HG03354 (cell line): ENCODE results near the gene SHANK2.
"Not testable (repeated sequence)": the region's sequence is repeated elsewhere in the genome, so short reads cannot be mapped to it uniquely, and the experiment has no call there.

Experiments used
- ATAC-seq: cut with Tn5 transposase; IDR thresholded peaks from one replicate; pipeline ENCODE4 v1.9.1; 2021; ENCODE audit warnings: mild to moderate bottlenecking; ENCODE audit not compliant: unreplicated experiment, poor library complexity, severe bottlenecking

The SHANK2 gene

DNA sequence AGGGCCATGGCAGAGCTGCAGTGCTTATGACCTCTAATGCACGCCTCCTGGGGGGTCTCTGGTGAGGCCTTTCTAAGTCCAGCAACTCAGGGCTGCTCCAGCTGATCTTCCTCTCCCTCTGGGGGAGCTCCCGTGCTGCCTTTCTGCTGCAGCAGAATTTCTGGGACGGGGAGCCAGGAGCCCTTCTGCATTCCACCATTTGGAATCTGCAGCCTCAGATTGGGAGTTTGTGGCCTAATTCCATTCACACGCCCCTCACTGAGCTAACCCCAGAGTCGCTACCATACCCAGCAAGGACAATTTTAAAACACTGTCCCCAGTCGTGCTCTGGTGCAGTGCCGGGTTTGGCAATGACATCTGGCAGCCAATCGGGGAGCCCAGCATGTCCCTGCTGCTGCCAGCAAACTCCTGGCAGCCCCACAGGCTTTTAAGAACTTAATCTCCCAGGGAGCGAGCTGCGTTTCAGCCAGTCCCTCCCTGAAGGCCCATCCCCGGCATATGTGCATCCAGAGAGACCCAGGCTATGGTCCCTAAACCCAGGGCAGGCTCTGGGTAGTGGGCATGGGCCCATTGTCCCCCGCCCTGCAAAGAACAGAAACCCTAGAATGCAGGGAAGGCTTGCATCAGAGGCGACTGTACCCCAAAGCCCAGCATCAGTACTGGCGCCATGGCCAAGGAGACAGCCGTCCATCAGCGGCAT lies 4.7 kb downstream of the SHANK2 start:
- ATAC-seq, result no peak

DNA sequence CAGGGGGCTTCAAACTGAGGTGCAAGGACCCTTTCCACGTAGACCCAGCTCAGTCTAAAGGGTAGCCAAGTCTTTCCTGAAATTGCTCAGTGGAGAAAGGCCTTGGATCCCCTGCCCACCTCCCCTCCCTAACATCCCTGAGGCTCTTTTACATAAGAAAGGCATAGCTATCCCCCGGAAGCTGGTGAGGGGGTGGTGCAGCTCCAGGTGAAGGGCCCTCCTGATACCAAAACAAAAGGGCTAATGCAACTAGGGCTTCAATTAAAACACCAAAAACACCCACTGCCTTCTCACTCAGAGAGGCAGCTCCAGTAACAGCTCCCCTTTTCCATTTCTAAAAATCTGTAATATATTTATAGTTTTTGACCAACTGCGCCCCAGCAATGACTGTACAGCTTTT lies 5.8 kb downstream of the SHANK2 start:
- no peak for ATAC-seq

DNA sequence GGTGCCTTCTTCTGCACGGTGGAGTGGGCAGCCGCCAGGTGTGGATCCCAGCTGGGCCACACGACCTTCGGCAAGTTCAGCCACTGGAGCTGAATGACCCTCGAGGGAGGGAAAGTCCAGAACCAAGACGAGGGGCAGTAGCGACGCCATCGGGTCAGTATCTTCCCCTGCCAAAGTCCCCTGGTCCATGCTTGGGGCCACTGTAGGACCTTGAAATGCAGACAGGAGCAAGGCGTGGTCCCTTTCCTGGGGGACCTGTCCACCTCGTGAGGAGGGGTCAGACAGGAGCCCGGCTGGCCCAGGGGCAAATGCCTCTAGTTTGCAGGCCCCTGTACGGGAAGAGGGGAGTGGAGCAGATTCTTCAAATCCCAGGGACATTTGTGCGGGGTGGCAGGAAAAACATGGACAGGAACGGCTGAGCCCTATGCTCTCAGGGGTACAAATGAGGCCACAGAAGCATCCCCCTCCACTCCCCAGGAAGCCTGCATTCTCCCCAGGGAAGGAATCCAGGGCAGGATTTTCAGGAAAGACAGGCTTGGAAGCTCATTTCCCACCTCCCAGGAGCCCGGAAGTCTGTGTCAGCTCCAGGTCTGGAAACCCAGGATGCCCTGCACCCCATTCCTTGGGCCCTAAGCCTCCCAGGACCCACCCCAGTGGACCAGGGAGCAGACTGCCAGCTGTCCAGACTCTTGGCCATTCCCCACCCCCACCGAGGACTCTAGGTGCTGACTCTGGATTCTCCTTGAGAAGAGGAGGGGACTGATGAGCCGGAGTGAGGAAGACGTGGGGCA lies 6.6 kb downstream of the SHANK2 start:
- no peak for ATAC-seq

DNA sequence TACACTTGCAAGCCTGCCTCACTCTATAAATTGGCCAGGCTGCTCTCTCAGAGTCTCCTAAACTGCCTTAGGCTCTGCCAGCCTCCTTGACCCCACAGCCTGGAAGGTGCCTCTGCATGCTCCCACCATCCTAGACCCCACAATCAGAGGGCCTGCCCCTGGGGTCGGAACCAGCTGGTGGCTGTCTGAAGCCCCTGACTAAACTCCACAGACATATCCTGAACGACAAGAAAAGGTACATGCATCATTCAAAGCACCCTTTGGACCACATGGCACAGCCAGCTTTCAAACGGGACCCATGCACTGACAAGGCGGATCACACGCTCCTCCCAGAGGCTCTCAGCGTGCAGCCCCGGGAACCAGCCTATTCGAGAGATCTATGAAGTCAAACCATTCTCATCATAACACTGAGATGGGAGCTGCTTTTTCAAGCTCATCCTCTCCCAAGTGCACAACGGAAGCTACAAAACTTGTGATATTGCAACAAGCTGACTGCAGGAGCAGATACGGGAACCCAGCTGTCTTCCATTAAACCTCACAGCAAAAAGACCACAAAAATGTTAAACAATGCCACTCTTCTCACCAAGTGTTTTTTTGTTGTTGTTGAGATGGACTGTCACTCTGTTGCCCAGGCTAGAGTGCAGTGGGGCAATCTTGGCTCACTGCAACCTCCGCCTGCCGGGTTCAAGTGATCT lies 8.1 kb downstream of the SHANK2 start:
- ATAC-seq, result no peak

DNA sequence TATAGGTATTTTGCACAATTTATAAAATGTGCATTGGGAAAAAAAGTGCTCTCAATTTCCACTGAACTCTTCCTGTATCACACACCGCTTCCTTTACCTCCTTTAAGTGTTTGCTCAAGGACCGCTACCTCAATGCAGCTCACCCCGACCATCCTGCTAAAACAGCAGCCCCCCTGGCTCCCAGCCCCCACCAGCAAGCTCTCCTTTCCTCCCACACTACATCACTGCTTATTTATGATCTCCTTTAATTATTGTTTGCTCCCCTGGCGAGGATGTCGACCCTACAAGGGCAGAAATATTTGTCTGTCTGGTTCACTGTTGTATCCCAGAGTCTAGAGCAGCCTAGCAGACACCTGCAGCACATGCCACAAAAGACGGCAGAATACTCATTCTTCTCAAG lies 10.0 kb downstream of the SHANK2 start:
- no peak for ATAC-seq

DNA sequence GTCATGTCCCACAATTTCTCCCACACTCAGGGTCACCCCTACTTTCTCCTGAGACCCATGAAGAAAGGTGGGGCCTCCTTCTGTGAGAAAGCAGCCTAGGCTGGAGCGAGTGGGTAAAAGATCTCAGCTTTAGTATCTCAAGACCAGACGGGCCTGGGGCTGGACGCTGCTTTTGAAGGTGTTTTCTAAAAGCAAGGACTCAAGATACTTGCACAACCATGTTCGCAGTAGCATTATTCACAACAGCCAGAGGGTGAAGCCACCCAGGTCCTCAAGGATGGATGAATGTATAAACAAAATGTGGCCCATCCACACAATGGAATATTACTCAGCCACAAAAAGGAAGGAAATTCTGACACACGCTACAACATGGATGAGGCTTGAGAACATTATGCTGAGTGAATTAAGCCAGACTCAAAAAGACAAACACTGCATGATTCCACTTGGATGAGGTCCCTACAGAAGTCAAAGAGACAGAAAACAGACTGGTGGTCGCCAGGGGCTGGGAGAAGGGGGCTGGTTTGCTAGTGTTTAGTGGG lies 10.6 kb downstream of the SHANK2 start:
- no peak for ATAC-seq

DNA sequence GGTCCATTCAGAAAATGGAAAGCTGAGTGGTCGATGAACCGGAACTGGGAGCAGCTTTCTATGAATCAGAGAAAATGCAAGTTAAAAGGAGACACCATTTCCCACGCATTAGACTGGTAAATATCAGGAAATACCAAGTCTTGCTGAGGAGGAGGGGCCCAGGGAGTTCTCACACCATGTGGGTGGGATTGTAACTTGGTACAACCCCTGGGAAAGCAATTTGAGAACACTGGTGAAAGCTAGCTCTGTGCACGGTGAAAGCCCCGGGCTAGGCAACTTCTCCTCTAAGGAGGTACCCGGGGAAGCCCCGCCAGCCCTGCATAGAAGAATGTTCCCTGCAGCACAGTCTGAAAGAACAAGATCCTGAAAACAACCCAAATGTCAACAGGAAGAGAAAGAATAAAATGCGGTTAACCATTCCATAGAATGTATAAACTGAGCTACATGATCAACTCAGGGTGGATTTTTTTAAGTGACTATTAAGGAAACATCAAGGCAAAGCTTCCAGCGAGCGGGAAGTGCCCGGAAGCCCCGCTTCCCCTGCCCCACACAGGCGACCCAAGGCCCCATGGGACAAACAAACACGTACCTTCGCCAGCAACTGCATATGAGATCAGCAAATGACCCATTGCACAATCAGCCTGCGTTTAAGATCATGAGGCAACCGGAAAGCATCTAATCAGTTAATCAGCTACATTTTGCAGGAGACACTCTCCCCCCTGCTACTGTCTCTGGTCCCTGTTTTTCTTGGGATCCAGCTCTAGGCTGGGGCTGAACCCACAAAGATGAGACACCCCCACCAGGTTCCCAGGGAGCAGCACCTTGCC lies 11.3 kb downstream of the SHANK2 start:
- ATAC-seq, result peak; percentile 48

DNA sequence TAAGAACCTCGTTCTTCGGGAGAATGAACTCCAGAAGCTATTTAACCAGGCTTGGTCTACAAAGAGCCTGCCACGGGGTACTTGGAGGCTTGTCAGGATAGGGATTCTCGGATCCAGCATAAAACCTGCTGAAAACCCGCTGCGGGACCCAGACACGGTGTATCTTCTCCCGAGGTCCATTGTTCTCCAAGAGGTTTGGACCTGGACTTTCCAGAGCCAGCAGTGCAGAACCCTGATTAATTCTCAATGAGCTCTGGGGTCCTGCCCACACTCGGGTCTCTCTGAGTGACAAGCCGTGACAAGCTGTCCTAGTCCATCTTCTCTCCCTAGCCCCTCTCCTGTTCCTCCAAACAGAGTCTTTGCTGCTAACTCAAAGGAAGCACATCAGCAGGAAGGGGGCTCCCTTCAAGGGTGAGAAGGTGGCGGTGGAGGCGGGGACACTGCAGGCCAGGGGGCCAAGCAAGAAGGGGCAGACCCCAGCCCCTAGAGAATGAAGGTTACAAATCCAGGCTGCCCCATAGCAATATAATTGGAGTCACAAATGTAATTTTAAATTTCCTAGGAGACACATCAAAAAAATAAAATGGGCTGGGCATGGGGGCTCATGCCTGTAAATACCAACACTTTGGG lies 12.2 kb downstream of the SHANK2 start:
- no peak for ATAC-seq

DNA sequence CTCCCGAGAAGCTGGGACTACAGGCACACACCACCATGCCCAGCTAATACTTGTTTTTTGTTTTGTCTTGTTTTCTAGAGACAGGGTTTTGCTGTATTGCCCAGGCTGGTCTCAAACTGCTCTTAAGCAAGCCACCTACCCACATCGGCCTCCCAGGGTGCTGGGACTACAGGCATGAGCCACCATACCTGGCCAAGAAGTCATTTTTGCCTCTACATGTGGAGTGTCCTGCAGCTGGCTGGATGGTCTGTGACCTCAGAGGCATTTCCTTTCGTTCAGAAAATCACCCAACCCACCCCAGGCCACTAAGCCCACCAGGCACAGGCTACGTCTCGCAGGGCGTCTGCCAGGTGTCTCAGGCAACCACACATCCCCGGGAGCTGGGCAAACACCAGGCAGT lies 12.8 kb downstream of the SHANK2 start:
- ATAC-seq, result no peak

DNA sequence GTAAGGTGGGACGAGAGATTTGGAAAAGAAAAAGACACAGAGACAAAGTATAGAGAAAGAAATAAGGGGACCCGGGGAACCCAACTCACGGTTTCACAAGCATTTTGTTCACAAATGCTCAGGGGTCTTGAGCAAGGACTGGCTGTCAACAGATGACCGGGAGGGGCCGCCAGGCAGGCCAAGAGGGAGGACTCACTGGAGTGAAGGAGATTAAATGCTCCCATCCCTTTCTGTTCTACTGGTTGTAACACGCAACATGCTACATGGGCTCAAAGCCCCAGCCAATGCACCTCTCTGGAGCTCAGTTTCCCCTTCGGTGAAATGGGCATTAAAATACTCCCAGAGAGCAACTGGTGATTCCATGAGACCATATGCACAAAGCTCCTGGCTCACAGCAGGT lies 13.4 kb downstream of the SHANK2 start:
- no peak for ATAC-seq

DNA sequence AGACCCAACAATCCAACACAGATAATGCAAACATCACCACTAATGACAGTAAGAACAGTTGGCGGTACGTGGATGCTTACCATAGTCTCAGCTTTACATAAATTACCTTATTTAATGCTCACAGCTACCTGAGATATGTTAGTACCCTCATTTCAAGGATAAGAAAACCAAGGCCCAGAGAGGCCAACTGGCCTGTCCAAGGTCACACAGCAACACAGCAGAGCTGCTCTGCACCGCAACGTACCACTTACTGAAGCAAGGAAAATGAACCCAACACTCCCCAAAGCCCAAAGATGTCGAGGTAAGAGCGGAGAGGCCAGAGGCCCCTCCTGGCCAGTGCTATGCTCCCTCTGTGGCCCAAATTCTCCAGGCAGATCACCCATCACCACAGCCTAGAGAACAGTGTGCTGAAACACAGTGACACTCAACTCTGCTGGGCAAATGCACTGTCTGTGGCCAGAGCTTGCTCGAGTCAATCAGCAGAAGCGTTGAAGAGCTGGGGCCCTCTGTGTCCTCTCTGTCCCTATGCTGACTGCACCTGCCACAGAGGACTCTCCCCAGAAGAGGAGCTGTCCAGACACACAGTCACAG lies 14.0 kb downstream of the SHANK2 start:
- ATAC-seq, result no peak

DNA sequence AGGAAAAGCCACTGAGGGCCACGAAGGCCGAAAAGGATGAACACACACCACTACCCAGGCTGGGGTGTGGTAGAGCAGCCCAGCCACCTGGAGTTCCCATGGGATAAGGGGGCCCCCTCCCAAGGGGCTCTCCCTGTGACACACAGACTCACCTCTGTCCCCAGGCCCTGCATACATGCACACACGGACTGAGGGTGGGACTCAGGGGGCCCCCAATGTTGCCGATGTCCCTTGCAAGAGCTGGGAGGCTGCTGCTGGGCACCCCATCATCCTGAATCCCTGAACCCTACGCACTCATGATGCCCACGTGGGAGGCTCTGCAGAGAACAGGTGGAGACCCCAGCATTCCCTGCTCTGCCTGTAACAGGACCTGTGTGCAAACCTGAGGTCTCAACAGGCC lies 14.5 kb downstream of the SHANK2 start:
- ATAC-seq, result no peak

DNA sequence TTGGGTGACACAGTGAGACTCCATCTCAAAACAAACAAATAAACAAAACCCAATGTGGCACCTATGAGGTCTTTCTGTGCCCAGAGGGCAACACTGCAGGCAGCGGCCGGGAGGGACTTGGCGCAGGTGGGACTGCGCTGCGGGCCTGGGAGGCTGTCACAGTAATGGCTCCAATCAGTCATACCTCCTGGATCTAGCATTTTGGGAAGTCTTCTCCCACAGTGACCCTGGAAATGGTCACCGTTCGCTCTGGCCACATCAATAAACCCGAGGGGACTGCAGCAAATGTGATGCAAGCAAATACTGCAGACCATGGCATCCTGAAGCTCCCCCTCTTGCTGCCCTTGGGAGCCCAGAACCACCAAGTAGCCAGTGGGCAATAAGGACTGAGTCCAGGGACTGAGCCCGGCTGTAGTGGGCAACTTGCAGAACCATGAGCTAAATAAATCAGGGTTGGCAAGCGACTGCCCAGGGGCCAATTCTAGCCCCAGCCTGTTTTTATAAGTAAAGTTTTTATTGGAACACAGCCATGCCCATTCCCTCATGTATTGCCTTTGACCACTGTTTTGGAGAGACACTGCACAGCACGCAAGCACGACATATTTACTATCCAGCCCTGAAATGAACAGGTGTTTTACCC lies 15.4 kb downstream of the SHANK2 start:
- no peak for ATAC-seq

DNA sequence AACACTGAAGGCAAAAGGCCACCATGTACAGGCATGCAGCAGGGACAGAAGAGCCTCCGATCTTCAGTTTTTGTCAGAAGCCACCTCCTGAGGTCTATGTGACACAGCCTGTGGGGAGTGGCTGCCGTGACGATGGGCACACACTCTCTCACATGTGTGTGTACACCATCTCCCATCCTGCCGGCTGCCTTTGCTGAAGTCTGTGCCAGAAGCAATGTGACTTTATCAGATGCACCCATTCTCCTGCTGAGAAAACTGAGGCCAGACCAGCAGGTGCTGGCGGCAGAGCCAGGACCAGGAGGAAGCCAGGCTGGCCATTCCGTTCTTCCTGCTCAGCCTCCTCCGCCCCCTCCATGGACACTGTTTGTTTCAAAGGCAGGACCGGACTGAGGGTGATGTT lies 16.7 kb downstream of the SHANK2 start:
- no peak for ATAC-seq

DNA sequence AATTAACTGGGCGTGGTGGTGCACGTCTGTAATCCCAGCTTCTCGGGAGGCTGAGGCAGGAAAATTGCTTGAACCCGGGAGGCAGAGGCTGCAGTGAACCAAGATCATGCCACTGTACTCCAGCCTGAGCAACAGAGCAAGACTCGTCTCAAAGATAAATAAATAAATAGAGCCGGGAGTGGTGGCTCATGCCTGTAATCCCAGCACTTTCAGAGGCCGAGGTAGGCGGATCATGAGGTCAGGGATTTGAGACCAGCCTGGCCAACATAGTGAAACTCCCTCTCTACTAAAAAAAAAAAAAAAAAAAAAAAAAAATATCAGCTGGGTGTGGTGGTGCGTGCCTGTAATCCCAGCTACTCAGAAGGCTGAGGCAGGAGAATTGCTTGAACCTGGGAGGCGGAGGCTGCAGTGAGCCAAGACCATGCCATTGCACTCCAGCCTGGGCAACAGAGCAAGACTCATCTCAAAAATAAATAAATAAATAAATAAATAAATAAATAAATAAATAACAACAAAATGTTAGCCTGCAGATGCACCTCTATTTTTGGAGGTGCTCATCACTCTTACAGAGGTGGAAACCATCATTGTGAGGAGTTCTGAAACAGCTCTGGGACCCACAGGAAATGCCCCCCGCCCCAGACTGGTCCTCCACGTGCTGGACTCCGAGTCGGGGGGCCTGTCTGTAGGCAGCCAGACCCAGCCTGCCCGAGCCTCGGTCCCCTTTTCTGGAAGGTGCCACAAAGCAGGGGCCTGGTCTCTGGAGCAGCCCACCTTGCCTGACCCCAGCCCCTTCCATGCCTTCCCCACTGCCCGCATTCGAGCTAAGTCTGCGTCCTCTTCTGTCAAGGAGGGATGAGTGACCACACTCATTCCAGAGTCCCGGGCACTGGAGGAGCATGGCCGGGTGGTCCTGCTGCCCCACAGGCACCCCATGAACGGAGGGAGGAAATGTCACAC lies 18.2 kb downstream of the SHANK2 start:
- ATAC-seq, result not testable (repeated sequence)

DNA sequence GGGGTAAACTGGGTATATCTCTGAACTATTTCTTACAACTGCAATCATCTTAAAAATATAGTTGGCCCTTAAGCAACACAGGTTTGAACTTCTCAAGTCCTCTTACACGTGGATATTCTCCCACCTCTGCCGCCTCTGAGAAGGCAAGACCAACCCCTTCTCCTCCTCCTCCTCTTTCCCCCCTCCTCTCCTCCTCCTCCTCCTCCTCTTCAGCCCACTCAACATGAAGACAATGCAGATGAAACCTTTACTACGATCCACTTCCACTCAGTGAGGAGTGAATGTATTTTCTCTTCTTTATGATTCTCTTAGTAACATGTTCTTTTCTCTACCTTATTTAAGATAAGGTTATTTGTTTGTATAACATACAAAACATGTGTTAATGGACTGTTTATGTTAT lies 20.0 kb downstream of the SHANK2 start:
- ATAC-seq, result no peak

DNA sequence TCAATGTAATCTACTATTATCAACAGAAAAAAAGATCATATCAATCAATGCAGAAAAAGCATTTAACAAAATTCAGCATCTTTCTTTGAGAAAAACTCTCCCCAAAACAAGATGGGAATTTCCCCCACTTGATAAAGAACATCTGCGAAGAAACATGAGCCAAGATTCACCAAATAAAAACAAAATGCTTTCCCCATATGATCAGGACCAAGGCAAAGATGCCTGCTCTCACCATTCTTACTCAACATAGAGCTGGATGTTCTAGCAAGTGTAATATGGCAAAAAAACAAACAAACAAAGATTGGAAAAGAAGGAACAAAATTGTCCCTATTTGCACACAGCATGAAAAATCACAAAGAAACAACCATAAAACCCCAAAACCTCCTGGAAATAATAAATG lies 23.4 kb downstream of the SHANK2 start:
- no peak for ATAC-seq
